CD8-positive, alpha-beta memory T cell (primary cell): ENCODE results near the gene VTI1A. TPM values are rescaled to one million over a fixed set of nuclear protein-coding genes. Genes with fewer than 3 reads are reported as not detected.
A peak's percentile ranks its signal among the peaks of the same experiment; 100 is the strongest.

Experiments used
- CTCF ChIA-PET: fragments of 350-600 bp; sonication (Branson Sonifier 250); formaldehyde crosslinking; loops from one replicate; lab custom pipeline; 2021; ENCODE audit warnings: antibody characterized with exemption; lab: Charles Lee
- POLR2A ChIA-PET: fragments of 350-600 bp; sonication (Branson Sonifier 250); formaldehyde crosslinking; loops from one replicate; lab custom pipeline; 2021; ENCODE audit warnings: antibody characterized with exemption; lab: Charles Lee
- DNase-seq, 5 donors: peaks; one replicate each; pipeline versions ENCODE4 v3.0.0 to v3.0.0-alpha.2; 2020 to 2022; ENCODE audit warnings: mixed read lengths in 1 of 5
- H3K27ac ChIP-seq: one replicate; pipeline ENCODE4 v1.7.0; 2013; ENCODE audit warnings: low read depth, mild to moderate bottlenecking, low read length, moderate library complexity
- H3K27me3 ChIP-seq: 2 replicates; pipeline ENCODE4 v1.7.0; 2013; ENCODE audit warnings: low read length, mild to moderate bottlenecking; ENCODE audit not compliant: insufficient read depth, poor library complexity, severe bottlenecking
- H3K36me3 ChIP-seq: 2 replicates; pipeline ENCODE4 v1.7.0; 2013; ENCODE audit warnings: mild to moderate bottlenecking, low read length, moderate library complexity; ENCODE audit not compliant: insufficient read depth
- H3K4me1 ChIP-seq: 2 replicates; pipeline ENCODE4 v1.7.0; 2013; ENCODE audit warnings: mild to moderate bottlenecking, low read length, moderate library complexity; ENCODE audit not compliant: insufficient read depth
- H3K4me3 ChIP-seq: 2 replicates; pipeline ENCODE4 v1.7.0; 2013; ENCODE audit warnings: mild to moderate bottlenecking, low read length
- H3K9me3 ChIP-seq: 2 replicates; pipeline ENCODE4 v1.7.0; 2013; ENCODE audit warnings: mild to moderate bottlenecking, low read length
- H3K27ac Mint-ChIP-seq, 8 donors: one replicate each; pipeline ENCODE4 v1.8.0; 2020 to 2021; ENCODE audit warnings: mixed read lengths in 8 of 8, mild to moderate bottlenecking in 6 of 8, inconsistent platforms in 3 of 8, moderate library complexity in 3 of 8
- H3K27me3 Mint-ChIP-seq, 2 donors: one replicate each; pipeline ENCODE4 v1.8.0; 2020 to 2021; ENCODE audit warnings: mixed read lengths in 2 of 2, mild to moderate bottlenecking in 1 of 2, moderate library complexity in 1 of 2
- H3K36me3 Mint-ChIP-seq, 3 donors: one replicate each; pipeline ENCODE4 v1.8.0; 2020 to 2021; ENCODE audit warnings: mixed read lengths in 3 of 3, inconsistent platforms in 1 of 3, mild to moderate bottlenecking in 1 of 3
- H3K4me1 Mint-ChIP-seq, 3 donors: one replicate each; pipeline ENCODE4 v1.8.0; 2020 to 2021; ENCODE audit warnings: mixed read lengths in 3 of 3, inconsistent platforms in 1 of 3, mild to moderate bottlenecking in 1 of 3
- H3K4me3 Mint-ChIP-seq, 7 donors: one replicate each; pipeline ENCODE4 v1.8.0; 2020 to 2021; ENCODE audit warnings: mixed read lengths in 7 of 7, mild to moderate bottlenecking in 6 of 7, moderate library complexity in 4 of 7, inconsistent platforms in 2 of 7
- H3K9me3 Mint-ChIP-seq, 5 donors: one replicate each; pipeline ENCODE4 v1.8.0; 2020 to 2022; ENCODE audit warnings: mixed read lengths in 5 of 5, mild to moderate bottlenecking in 3 of 5, moderate library complexity in 2 of 5, inconsistent platforms in 1 of 5
- polyA plus RNA-seq: library from polyadenylated mRNA; unstranded; fragments of 300-500 nt; fragmentation: Illumina TruSeq; gene quantifications from one replicate; pipeline ENCODE4 v1.2.3, GENCODE V29; 2021
- total RNA-seq, 2 experiments: library from RNA; stranded (reverse); gene quantifications; one replicate each; pipeline ENCODE4 v1.2.3, GENCODE V29; 2021

Gene VTI1A
- total and polyA plus RNA-seq, 3 experiments from 2014 or later = 28.1 to 40.1 (median 38.2) TPM

GRCh38 chr10:112680586-112680985 is 233.6 kb downstream of the VTI1A start:
- H3K36me3 ChIP-seq = no peaks in the 10 kb centered on the region
- H3K27me3 ChIP-seq = no peaks in the 10 kb centered on the region
- Mint-ChIP-seq H3K4me3 (no peak overlapping the region), H3K36me3 (peaks cover 0 to 12% (median 7%) of the 10 kb centered on the region in 3 donors), H3K27ac (no peak overlapping the region), H3K4me1 (no peaks in the 10 kb centered on the region), H3K9me3 (no peaks in the 10 kb centered on the region), H3K27me3 (no peaks in the 10 kb centered on the region)
- POLR2A ChIA-PET = no interaction called here
- no peaks in the 10 kb centered on the region for H3K4me1 ChIP-seq
- H3K9me3 ChIP-seq = no peaks in the 10 kb centered on the region
- DNase-seq = no peak
- H3K4me3 ChIP-seq = no peak overlapping the region
- no peak overlapping the region for H3K27ac ChIP-seq
- CTCF ChIA-PET = no interaction called here

DNA sequence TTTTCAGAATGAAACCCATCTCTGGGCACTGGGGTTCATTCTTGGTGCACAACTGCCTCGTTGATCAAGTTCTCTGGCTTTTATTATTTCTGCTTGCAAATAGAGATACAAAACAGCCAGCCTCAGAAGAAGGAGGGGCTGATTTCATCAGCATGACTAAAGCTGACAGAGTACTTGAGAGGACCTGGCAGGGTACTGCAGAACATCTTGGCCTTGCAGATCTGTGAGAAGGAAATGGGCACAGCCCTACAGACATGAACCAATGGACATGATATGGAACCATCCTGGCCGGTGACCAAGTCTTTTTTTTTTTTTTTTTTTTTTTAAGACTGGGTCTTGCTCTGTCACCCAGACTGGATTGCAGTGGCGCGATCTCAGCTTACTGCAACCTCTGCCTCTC is 240.6 kb downstream of the VTI1A start:
- no peaks in the 10 kb centered on the region for H3K27me3 Mint-ChIP-seq
- ChIA-PET CTCF (no interaction called here), POLR2A (no interaction called here)

GRCh38 chr10:112689327-112690072 is 242.5 kb downstream of the VTI1A start:
- H3K27ac ChIP-seq = no peak overlapping the region

More for the DNA sequence above, 240.6 kb downstream of the VTI1A start:
- no peak for DNase-seq
- no peaks in the 10 kb centered on the region for H3K9me3 Mint-ChIP-seq
- Histone ChIP-seq H3K27ac (no peak overlapping the region), H3K4me3 (no peak overlapping the region), H3K27me3 (no peaks in the 10 kb centered on the region), H3K4me1 (no peaks in the 10 kb centered on the region), H3K9me3 (no peaks in the 10 kb centered on the region), H3K36me3 (no peaks in the 10 kb centered on the region)
- H3K27ac Mint-ChIP-seq = no peak overlapping the region
- H3K36me3 Mint-ChIP-seq = peaks cover 4 to 21% (median 14%) of the 10 kb centered on the region in 3 donors
- H3K4me1 Mint-ChIP-seq = no peaks in the 10 kb centered on the region
- no peak overlapping the region for H3K4me3 Mint-ChIP-seq

GRCh38 chr10:112695539-112695938 is 248.5 kb downstream of the VTI1A start:
- Mint-ChIP-seq H3K9me3 (no peaks in the 10 kb centered on the region), H3K27me3 (no peaks in the 10 kb centered on the region), H3K4me1 (no peaks in the 10 kb centered on the region), H3K36me3 (peaks cover 9 to 19% (median 13%) of the 10 kb centered on the region in 3 donors), H3K4me3 (no peak overlapping the region), H3K27ac (no peak overlapping the region)
- CTCF ChIA-PET = no interaction called here
- no peaks in the 10 kb centered on the region for H3K4me1 ChIP-seq
- no peak overlapping the region for H3K27ac ChIP-seq
- POLR2A ChIA-PET = no interaction called here
- no peak for DNase-seq
- H3K27me3 ChIP-seq = no peaks in the 10 kb centered on the region
- no peaks in the 10 kb centered on the region for H3K36me3 ChIP-seq
- H3K4me3 ChIP-seq = no peak overlapping the region
- H3K9me3 ChIP-seq = no peaks in the 10 kb centered on the region

More at GRCh38 chr10:112689327-112690072, 242.5 kb downstream of the VTI1A start:
- Mint-ChIP-seq H3K27ac (peak overlapping the region in 1 of 8 donors; percentile 18), H3K4me1 (no peaks in the 10 kb centered on the region), H3K27me3 (no peaks in the 10 kb centered on the region), H3K9me3 (no peaks in the 10 kb centered on the region), H3K4me3 (peak overlapping the region in 1 of 7 donors; percentile 66), H3K36me3 (peaks cover 4 to 24% (median 20%) of the 10 kb centered on the region in 3 donors)
- H3K4me3 ChIP-seq = no peak overlapping the region
- no peaks in the 10 kb centered on the region for H3K36me3 ChIP-seq
- no peaks in the 10 kb centered on the region for H3K9me3 ChIP-seq
- ChIA-PET CTCF (no interaction called here), POLR2A (no interaction called here)
- H3K4me1 ChIP-seq = no peaks in the 10 kb centered on the region
- H3K27me3 ChIP-seq = no peaks in the 10 kb centered on the region
- no peak for DNase-seq

GRCh38 chr10:112696592-112696991 is 249.6 kb downstream of the VTI1A start:
- CTCF ChIA-PET = no interaction called here
- no peaks in the 10 kb centered on the region for H3K27me3 ChIP-seq
- H3K4me1 ChIP-seq = no peaks in the 10 kb centered on the region
- H3K36me3 ChIP-seq = no peaks in the 10 kb centered on the region
- H3K4me3 ChIP-seq = no peak overlapping the region
- no peak for DNase-seq
- POLR2A ChIA-PET = no interaction called here
- Mint-ChIP-seq H3K9me3 (no peaks in the 10 kb centered on the region), H3K27ac (no peak overlapping the region), H3K27me3 (no peaks in the 10 kb centered on the region), H3K4me1 (no peaks in the 10 kb centered on the region), H3K36me3 (peaks cover 10 to 19% (median 14%) of the 10 kb centered on the region in 3 donors), H3K4me3 (no peak overlapping the region)
- H3K9me3 ChIP-seq = no peaks in the 10 kb centered on the region
- H3K27ac ChIP-seq = no peak overlapping the region

DNA sequence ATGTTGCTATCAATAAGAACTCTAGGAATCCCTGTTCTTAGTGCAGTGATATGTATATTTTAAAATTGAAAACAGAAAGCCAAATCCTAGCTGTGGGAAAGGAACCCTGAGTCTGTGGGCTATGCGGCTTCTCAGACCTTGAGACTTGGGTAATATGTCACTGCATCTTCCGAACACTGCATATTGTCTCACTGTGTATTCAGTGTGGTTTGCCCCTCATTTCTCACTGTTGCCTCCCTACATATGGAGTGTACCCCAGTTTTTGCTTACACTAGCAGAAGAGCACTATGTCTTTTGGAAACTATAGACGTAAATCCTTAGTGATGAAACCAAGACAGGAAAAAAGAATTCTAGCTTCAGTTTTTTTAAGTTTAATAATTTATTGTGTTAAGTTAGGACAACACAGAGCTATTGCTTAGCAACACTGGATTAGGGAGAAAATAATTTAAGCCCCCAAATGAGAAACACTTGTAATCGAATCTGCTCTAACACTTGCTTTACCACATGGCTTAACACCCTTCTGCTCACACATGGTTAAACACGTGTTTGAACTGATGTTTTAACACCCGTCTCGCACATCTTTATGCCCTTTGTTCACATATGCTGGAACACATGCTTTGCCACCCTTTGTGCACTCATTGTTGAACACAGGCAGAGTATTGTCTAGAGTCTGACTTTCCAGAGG is 251.3 kb downstream of the VTI1A start:
- POLR2A ChIA-PET = interaction anchor here (0.7 kb wide), 1 partner anchor 68 kb away, joined by 4 read pairs; no protein-coding TSS in a partner anchor
- no peaks in the 10 kb centered on the region for H3K27me3 ChIP-seq
- Mint-ChIP-seq H3K27ac (no peak overlapping the region), H3K27me3 (no peaks in the 10 kb centered on the region), H3K4me1 (no peaks in the 10 kb centered on the region), H3K4me3 (no peak overlapping the region), H3K9me3 (no peaks in the 10 kb centered on the region), H3K36me3 (peaks cover 12 to 17% (median 15%) of the 10 kb centered on the region in 3 donors)
- no peak for DNase-seq
- CTCF ChIA-PET = interaction anchor here (1.6 kb wide), 1 partner anchor 12 kb away, joined by 5 read pairs; no protein-coding TSS in a partner anchor
- no peaks in the 10 kb centered on the region for H3K9me3 ChIP-seq
- H3K4me3 ChIP-seq = no peak overlapping the region
- H3K27ac ChIP-seq = no peak overlapping the region
- no peaks in the 10 kb centered on the region for H3K36me3 ChIP-seq
- no peaks in the 10 kb centered on the region for H3K4me1 ChIP-seq

DNA sequence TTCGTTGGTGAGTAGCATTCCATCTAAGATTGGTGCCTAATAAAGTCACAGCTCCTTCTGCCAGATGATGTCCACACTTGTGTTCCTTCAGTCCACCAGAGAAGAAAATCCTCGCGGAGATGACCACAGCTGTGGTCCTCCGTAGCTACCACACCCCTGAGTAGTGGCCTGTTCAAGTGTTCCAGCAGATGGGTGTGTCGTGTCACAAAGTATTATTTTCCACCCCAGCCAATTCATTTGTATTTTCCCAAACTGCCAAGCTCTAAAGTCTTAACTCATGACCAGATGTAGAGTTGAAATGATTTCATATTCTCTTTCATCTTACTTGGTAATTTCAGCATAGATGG is 251.8 kb downstream of the VTI1A start:
- no peaks in the 10 kb centered on the region for H3K4me1 ChIP-seq
- H3K4me1 Mint-ChIP-seq = no peaks in the 10 kb centered on the region
- H3K9me3 Mint-ChIP-seq = no peaks in the 10 kb centered on the region
- ChIA-PET POLR2A (no interaction called here), CTCF (interaction anchor here (1.6 kb wide), 1 partner anchor 12 kb away, joined by 5 read pairs; no protein-coding TSS in a partner anchor)
- H3K27me3 ChIP-seq = no peaks in the 10 kb centered on the region
- H3K27me3 Mint-ChIP-seq = no peaks in the 10 kb centered on the region
- H3K9me3 ChIP-seq = no peaks in the 10 kb centered on the region
- no peak overlapping the region for H3K4me3 ChIP-seq
- peaks cover 12 to 17% (median 15%) of the 10 kb centered on the region in 3 donors for H3K36me3 Mint-ChIP-seq
- no peak overlapping the region for H3K27ac Mint-ChIP-seq
- DNase-seq = no peak
- no peaks in the 10 kb centered on the region for H3K36me3 ChIP-seq
- no peak overlapping the region for H3K27ac ChIP-seq
- H3K4me3 Mint-ChIP-seq = no peak overlapping the region

- CTCF ChIA-PET = no interaction called here
- no peak overlapping the region for H3K4me3 Mint-ChIP-seq
- no peak for DNase-seq
- H3K27me3 Mint-ChIP-seq = no peaks in the 10 kb centered on the region
- H3K27ac Mint-ChIP-seq = no peak overlapping the region
- Histone ChIP-seq H3K36me3 (no peaks in the 10 kb centered on the region), H3K4me3 (no peak overlapping the region), H3K4me1 (no peaks in the 10 kb centered on the region), H3K27me3 (no peaks in the 10 kb centered on the region), H3K27ac (no peak overlapping the region), H3K9me3 (no peaks in the 10 kb centered on the region)
- H3K9me3 Mint-ChIP-seq = no peaks in the 10 kb centered on the region
- H3K4me1 Mint-ChIP-seq = no peaks in the 10 kb centered on the region
- POLR2A ChIA-PET = no interaction called here
- peaks cover 12 to 15% (median 14%) of the 10 kb centered on the region in 3 donors for H3K36me3 Mint-ChIP-seq
Observed at GRCh38 chr10:112700215-112700671, 253.2 kb downstream of the VTI1A start.
